SK-N-SH (cell line): Measurements from ENCODE around the gene PIAS4. TPM values are rescaled to one million over a fixed set of nuclear protein-coding genes. Genes with fewer than 3 reads are reported as not detected.

Experiments used
- CTCF ChIA-PET: fragments of 300-600, 350-600 bp; formaldehyde crosslinking; extraction: SDS; loops from one replicate; lab custom pipeline; 2021; lab: Yijun Ruan, JAX
- POLR2A ChIA-PET: fragments of 350-600 bp; sonication (Branson Sonifier 250); formaldehyde crosslinking; extraction: SDS; loops from one replicate; lab custom pipeline; 2020; ENCODE audit warnings: antibody characterized with exemption, inconsistent platforms; lab: Yijun Ruan, JAX
- DNase-seq: peaks from one replicate; pipeline ENCODE4 v3.0.0; 2012
- H2AFZ ChIP-seq: fragments of 200-600 bp; sonication (generic); 2 replicates; pipeline ENCODE4 v1.8.1; 2016; ENCODE audit warnings: antibody characterized with exemption, mild to moderate bottlenecking, low read depth
- H3F3A ChIP-seq: fragments of 200-600 bp; sonication (generic); replicated peaks from 2 replicates; pipeline ENCODE3; 2016; ENCODE audit warnings: antibody characterized with exemption, mild to moderate bottlenecking; ENCODE audit not compliant: insufficient read depth
- H3K27ac ChIP-seq, 2 experiments: fragments of 200-500 bp in 1 of 2; fragments of 200-600 bp in 1 of 2; sonication (Bioruptor generic) in 1 of 2; sonication (generic), shearing (Covaris generic) in 1 of 2; 2 replicates each; pipeline versions ENCODE4 v1.5.1 to v1.6.1; 2014 to 2016; ENCODE audit warnings: low read depth in 2 of 2, inconsistent platforms in 1 of 2, low read length in 1 of 2, mild to moderate bottlenecking in 1 of 2, mixed read lengths in 1 of 2
- H3K27me3 ChIP-seq: fragments of 200-600 bp; sonication (generic), shearing (Covaris generic); 2 replicates; pipeline ENCODE4 v1.6.1; 2016; ENCODE audit warnings: mixed run types; ENCODE audit not compliant: insufficient read depth
- H3K36me3 ChIP-seq, 2 experiments: fragments of 200-500 bp in 1 of 2; fragments of 200-600 bp in 1 of 2; sonication (Bioruptor generic) in 1 of 2; sonication (generic) in 1 of 2; replicated peaks in 1 of 2; 2 replicates each; pipeline versions ENCODE3 to v1.5.1; 2014 to 2016; ENCODE audit warnings: low read length in 1 of 2, mild to moderate bottlenecking in 1 of 2; ENCODE audit not compliant: insufficient read depth in 2 of 2, control insufficient read depth in 1 of 2
- H3K4me1 ChIP-seq, 2 experiments: fragments of 200-500 bp in 1 of 2; fragments of 200-600 bp in 1 of 2; sonication (Bioruptor generic) in 1 of 2; sonication (generic), shearing (Covaris generic) in 1 of 2; 2 replicates each; pipeline versions ENCODE4 v1.5.1 to v1.6.1; 2014 to 2016; ENCODE audit warnings: low read depth in 1 of 2, low read length in 1 of 2, mixed run types in 1 of 2; ENCODE audit not compliant: insufficient read depth in 2 of 2, control insufficient read depth in 1 of 2
- H3K4me2 ChIP-seq: fragments of 200-600 bp; sonication (generic), shearing (Covaris generic); 2 replicates; pipeline ENCODE4 v1.6.1; 2017; ENCODE audit warnings: mixed run types
- H3K4me3 ChIP-seq, 2 experiments: fragments of 200-500 bp in 1 of 2; fragments of 200-600 bp in 1 of 2; sonication (Bioruptor generic) in 1 of 2; sonication (generic), shearing (Covaris generic) in 1 of 2; 2 replicates each; pipeline versions ENCODE4 v1.5.1 to v1.8.1; 2014 to 2016; ENCODE audit warnings: low read depth in 2 of 2, inconsistent platforms in 1 of 2, low read length in 1 of 2, mild to moderate bottlenecking in 1 of 2, mixed read lengths in 1 of 2, moderate library complexity in 1 of 2
- H3K79me2 ChIP-seq: fragments of 200-600 bp; sonication (generic); 2 replicates; pipeline ENCODE4 v1.8.1; 2017; ENCODE audit warnings: mild to moderate bottlenecking; ENCODE audit not compliant: insufficient read depth
- H3K9ac ChIP-seq: fragments of 200-600 bp; sonication (generic); 2 replicates; pipeline ENCODE4 v1.6.1; 2017; ENCODE audit warnings: mixed run types
- H3K9me2 ChIP-seq: fragments of 200-600 bp; sonication (generic); 2 replicates; pipeline ENCODE4 v1.6.1; 2017; ENCODE audit warnings: mixed run types
- H3K9me3 ChIP-seq: fragments of 200-600 bp; sonication (generic); 2 replicates; pipeline ENCODE4 v1.6.1; 2017; ENCODE audit warnings: mixed run types, mild to moderate bottlenecking, moderate library complexity
- H4K20me1 ChIP-seq: fragments of 200-600 bp; sonication (generic); 2 replicates; pipeline ENCODE4 v1.6.1; 2017; ENCODE audit warnings: mild to moderate bottlenecking, mixed run types; ENCODE audit not compliant: insufficient read depth
- CHD2 ChIP-seq: fragments of 150-350 bp; IDR thresholded peaks from 2 replicates; pipeline ENCODE4 v1.6.1; 2018; ENCODE audit warnings: low read length; ENCODE audit not compliant: partially characterized antibody
- CTCF ChIP-seq: fragments of 200-600 bp; sonication (generic); IDR thresholded peaks from 2 replicates; pipeline ENCODE4 v1.6.1; 2017; ENCODE audit warnings: antibody characterized with exemption, mild to moderate bottlenecking, moderate library complexity
- ELF1 ChIP-seq: IDR thresholded peaks from 2 replicates; pipeline ENCODE4 v1.4.0; 2012
- GABPA ChIP-seq: IDR thresholded peaks from 2 replicates; pipeline ENCODE4 v1.4.0; 2012; ENCODE audit warnings: low read depth, mild to moderate bottlenecking
- GATA2 ChIP-seq: sonication (generic); formaldehyde crosslinking; IDR thresholded peaks from 2 replicates; pipeline ENCODE4 v1.5.0; 2020; ENCODE audit warnings: mild to moderate bottlenecking, missing genetic modification reagents
- MEF2A ChIP-seq: IDR thresholded peaks from 2 replicates; pipeline ENCODE4 v1.4.0; 2012; ENCODE audit warnings: low read depth, borderline replicate concordance
- NFIC ChIP-seq: IDR thresholded peaks from 2 replicates; pipeline ENCODE4 v1.4.0; 2012; ENCODE audit warnings: borderline replicate concordance
- NRF1 ChIP-seq: IDR thresholded peaks from 2 replicates; pipeline ENCODE4 v1.6.1; 2012; ENCODE audit warnings: low read depth, mild to moderate bottlenecking, low read length
- RAD21 ChIP-seq: IDR thresholded peaks from 2 replicates; pipeline ENCODE4 v1.6.1; 2012; ENCODE audit warnings: mild to moderate bottlenecking, low read length
- SIN3A ChIP-seq: IDR thresholded peaks from 2 replicates; pipeline ENCODE4 v1.6.1; 2012; ENCODE audit warnings: low read depth, mild to moderate bottlenecking, low read length, moderate library complexity, borderline replicate concordance
- TAF1 ChIP-seq: IDR thresholded peaks from 2 replicates; pipeline ENCODE4 v1.6.1; 2012; ENCODE audit warnings: low read depth, mild to moderate bottlenecking, low read length, moderate library complexity, borderline replicate concordance
- TCF12 ChIP-seq: IDR thresholded peaks from 2 replicates; pipeline ENCODE4 v1.4.0; 2012
- WGBS: methylation state at CpG from one replicate; pipeline ENCODE4 v1.1.6; 2017; ENCODE audit warnings: low lambda C conversion rate; 5-methylcytosine and 5-hydroxymethylcytosine counted together
- polyA plus RNA-seq, 3 experiments: library from polyadenylated mRNA; depleted of rRNA; stranded (reverse); fragments of >200 nt; gene quantifications; 2 replicates each; pipeline ENCODE4 v1.2.3, GENCODE V29; 2012
- TF ChIP-seq, protein P1 (sequence below): IDR thresholded peaks from 2 replicates; pipeline ENCODE4; 2012
- TF ChIP-seq, protein P2 (sequence below): IDR thresholded peaks from 2 replicates; pipeline ENCODE4 v1.4.0; 2012; ENCODE audit warnings: low read depth, borderline replicate concordance
- TF ChIP-seq, protein P3 (sequence below): IDR thresholded peaks from 2 replicates; pipeline ENCODE4 v1.4.0; 2012; ENCODE audit warnings: low read depth, borderline replicate concordance

The PIAS4 gene
- polyA plus RNA-seq, 1 of the 3 experiments (the other 2 are of a cell fraction), result 14.1 TPM

DNA sequence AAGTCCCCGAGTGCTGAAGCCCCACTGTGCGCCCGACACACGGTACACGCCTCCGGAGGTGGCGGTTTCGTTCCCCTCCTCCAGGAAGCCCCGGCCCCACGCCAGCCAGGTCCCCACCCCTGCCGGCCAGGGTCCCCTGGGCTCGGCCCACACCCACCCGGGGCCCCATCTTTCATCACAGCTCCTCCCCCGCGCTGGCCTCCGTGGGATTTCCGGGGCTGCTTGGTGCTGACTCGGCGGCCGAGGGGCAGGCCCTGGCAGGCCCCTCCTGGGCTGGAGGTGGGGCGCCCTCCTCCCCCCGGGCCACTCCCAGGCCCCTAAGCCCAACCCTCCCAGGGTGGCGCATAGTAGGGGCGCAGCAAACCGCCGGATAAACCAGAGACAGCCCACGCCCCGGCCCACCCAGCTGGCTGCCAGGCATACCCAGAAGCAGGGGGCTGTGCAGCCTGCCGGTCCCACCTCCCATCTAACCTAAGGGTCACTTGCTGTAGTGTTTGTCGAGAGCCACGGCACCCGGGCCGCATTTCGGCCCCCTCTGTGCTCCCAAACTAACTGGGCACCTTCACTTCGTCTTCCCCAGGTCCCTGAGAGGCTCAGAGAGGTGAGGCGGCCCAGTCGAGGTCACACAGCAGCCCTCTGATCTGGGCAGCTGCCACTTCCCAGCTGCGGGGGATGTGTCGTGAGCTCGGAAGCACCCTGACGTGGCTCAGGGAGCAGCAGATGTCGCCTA lies 52.5 kb downstream of the PIAS4 start:
- Histone ChIP-seq H4K20me1 (peaks cover 99% of the 10 kb centered on the region), H3K79me2 (peaks cover 100% of the 10 kb centered on the region), H3K36me3 (peaks cover 3 to 15% of the 10 kb centered on the region in 2 experiments), H3K4me1 (peaks cover 6 to 10% of the 10 kb centered on the region in 2 experiments; a peak in 2 of 4 replicates), H3K4me2 (no peak overlapping the region), H3K4me3 (no peak overlapping the region), H3K9ac (no peak overlapping the region), H3K9me2 (no peaks in the 10 kb centered on the region), H2AFZ (no peak overlapping the region), H3K9me3 (no peaks in the 10 kb centered on the region), H3F3A (peaks cover 19% of the 10 kb centered on the region), H3K27ac (no peak overlapping the region), H3K27me3 (no peaks in the 10 kb centered on the region)
- DNase-seq, result no peak
- ChIA-PET POLR2A (no interaction called here), CTCF (no interaction called here)
- TF ChIP-seq RAD21 (no peak), NFIC (no peak), TCF12 (no peak), CHD2 (no peak), MEF2A (no peak), NRF1 (no peak), ELF1 (no peak), GABPA (no peak), SIN3A (no peak), CTCF (no peak), TAF1 (no peak), GATA2 (CRISPR knock-in tag) (no peak)
- TF ChIP-seq, protein P1, sequence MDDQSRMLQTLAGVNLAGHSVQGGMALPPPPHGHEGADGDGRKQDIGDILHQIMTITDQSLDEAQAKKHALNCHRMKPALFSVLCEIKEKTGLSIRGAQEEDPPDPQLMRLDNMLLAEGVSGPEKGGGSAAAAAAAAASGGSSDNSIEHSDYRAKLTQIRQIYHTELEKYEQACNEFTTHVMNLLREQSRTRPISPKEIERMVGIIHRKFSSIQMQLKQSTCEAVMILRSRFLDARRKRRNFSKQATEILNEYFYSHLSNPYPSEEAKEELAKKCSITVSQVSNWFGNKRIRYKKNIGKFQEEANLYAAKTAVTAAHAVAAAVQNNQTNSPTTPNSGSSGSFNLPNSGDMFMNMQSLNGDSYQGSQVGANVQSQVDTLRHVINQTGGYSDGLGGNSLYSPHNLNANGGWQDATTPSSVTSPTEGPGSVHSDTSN, result no peak
- TF ChIP-seq, protein P2, sequence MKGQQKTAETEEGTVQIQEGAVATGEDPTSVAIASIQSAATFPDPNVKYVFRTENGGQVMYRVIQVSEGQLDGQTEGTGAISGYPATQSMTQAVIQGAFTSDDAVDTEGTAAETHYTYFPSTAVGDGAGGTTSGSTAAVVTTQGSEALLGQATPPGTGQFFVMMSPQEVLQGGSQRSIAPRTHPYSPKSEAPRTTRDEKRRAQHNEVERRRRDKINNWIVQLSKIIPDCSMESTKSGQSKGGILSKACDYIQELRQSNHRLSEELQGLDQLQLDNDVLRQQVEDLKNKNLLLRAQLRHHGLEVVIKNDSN, result no peak
- TF ChIP-seq, protein P3, sequence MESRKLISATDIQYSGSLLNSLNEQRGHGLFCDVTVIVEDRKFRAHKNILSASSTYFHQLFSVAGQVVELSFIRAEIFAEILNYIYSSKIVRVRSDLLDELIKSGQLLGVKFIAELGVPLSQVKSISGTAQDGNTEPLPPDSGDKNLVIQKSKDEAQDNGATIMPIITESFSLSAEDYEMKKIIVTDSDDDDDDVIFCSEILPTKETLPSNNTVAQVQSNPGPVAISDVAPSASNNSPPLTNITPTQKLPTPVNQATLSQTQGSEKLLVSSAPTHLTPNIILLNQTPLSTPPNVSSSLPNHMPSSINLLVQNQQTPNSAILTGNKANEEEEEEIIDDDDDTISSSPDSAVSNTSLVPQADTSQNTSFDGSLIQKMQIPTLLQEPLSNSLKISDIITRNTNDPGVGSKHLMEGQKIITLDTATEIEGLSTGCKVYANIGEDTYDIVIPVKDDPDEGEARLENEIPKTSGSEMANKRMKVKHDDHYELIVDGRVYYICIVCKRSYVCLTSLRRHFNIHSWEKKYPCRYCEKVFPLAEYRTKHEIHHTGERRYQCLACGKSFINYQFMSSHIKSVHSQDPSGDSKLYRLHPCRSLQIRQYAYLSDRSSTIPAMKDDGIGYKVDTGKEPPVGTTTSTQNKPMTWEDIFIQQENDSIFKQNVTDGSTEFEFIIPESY, result no peak
- WGBS, result 93% methylated on average over 16 of the region's 42 CpGs
